ENCODE measurements around the gene CIP2A.

The CIP2A gene

DNA sequence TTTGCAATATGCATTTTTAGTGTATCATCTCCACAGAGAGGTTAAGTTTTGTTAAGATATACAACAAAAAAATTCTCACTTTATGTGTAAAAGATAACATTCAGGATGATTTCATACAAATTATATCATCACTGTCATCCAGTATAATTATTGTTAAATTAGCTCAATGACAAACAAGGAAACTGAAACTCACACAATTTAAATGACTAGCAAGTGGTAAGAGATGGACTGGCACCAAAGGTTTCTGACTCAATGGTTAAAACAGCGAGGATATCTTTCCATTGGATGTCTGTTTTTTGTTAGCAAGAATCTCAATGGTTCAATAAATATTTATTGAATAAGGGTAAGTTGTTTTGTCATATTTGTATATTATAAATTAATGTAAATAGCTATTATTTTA is 22.6 kb downstream of the CIP2A start:
- H3K4me3 ChIP-seq (ENCODE audit: control insufficient read depth, low read depth, low read length): no peak overlapping the region
- no peak for TF ChIP-seq CTCF (IDR thresholded peaks at IDR 0.05; ENCODE audit: control insufficient read depth, insufficient read depth, low read depth, low read length, missing control alignments)
- DNase-seq (ENCODE audit: low read depth): no peak

DNA sequence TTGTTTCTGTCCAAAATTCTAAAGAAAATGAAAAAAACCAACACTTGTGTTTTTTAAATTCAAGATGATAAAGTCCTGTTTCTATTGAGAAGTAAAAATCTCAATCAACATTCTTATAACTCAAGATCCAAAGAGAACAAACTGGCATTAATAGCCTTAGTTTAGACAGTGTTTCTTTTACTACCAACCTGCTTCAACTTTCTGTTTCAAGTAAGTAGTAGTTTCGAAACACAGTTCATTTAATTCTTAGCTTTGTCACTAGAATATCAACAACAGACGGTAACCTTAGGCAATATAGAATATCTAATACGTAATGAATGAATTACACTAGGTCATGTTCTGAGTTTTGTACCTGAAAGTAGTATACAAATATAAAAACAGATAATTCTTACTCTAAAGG is 23.7 kb downstream of the CIP2A start:
- TF ChIP-seq CTCF (IDR thresholded peaks at IDR 0.05; ENCODE audit: control insufficient read depth, insufficient read depth, low read depth, low read length, missing control alignments): no peak
- no peak for DNase-seq (ENCODE audit: low read depth)
- no peak overlapping the region for H3K4me3 ChIP-seq (ENCODE audit: control insufficient read depth, low read depth, low read length)

DNA sequence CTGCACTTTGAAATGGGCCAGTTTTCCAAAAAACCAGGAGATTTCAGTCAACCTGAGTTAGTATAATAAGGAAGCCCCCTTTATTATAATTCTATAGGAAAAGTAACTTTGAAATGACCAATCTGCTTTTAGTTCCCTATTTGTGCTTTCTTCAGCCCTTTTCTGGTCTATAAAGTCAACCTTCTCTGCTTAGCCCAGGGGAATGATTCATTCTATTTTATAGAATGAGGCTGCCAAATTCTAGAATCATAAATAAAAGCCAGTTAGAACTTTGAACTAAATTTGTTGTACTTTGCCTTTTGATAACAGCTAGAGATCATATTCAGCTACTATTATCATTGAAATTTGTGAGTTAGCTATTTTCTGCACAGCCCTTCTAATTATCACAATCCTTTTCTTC is 24.7 kb downstream of the CIP2A start:
- no peak for TF ChIP-seq CTCF (IDR thresholded peaks at IDR 0.05; ENCODE audit: control insufficient read depth, insufficient read depth, low read depth, low read length, missing control alignments)
- DNase-seq (ENCODE audit: low read depth): no peak
- H3K4me3 ChIP-seq (ENCODE audit: control insufficient read depth, low read depth, low read length): no peak overlapping the region

DNA sequence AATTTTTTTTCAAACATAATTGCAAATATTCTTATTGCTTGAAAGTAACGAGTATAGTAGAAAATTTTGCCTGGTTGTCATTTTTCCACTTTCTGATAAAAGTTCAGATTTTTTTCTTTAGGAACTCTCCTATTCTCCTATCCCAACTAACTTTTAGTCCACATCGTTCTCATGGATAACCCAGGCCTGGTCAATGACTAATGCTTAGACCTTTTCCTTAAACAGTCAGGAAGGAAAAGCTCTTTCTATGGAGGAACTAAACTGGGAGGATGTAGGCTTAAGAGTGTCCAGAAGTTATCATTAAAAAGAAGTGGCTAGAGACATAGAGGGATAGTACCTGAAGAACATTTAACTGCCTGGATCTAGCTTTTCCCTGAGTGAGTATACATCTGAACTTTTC is 26.7 kb downstream of the CIP2A start:
- no peak for DNase-seq (ENCODE audit: low read depth)
- TF ChIP-seq CTCF (IDR thresholded peaks at IDR 0.05; ENCODE audit: control insufficient read depth, insufficient read depth, low read depth, low read length, missing control alignments): no peak
- no peak overlapping the region for H3K4me3 ChIP-seq (ENCODE audit: control insufficient read depth, low read depth, low read length)

DNA sequence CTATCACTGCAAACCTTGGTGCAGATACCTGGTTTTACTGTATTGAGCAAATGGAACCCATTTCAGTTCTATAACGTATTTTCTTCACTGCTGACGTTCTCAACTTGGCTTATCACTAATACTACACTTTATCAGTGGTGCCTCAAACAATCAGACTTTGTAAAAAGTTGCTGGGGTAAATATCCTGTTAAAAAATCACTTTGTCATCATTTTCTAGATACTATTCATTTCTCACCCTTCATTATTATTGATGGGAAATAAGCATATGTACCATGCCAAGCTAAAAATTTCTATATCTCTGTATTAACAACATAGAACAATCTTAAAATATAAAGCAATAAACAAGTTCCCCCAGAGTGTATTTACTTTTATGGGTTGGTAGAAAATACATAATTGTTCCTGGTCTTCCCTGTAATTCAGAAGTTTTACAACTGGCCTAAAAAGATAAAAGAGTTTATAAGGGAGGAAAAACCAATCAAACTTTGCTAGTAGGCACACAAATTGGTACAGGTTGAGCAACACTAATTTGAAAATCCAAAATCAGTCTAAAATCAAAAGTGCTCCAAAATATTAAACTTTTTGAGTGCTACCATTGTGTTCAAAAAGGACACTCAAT is 33.2 kb downstream of the CIP2A start:
- no peak for TF ChIP-seq CTCF (IDR thresholded peaks at IDR 0.05; ENCODE audit: control insufficient read depth, insufficient read depth, low read depth, low read length, missing control alignments)
- no peak overlapping the region for H3K4me3 ChIP-seq (ENCODE audit: control insufficient read depth, low read depth, low read length)
- DNase-seq (ENCODE audit: low read depth): no peak

- TF ChIP-seq CTCF (IDR thresholded peaks at IDR 0.05; ENCODE audit: control insufficient read depth, insufficient read depth, low read depth, low read length, missing control alignments): no peak
- no peak for DNase-seq (ENCODE audit: low read depth)
- H3K4me3 ChIP-seq (ENCODE audit: control insufficient read depth, low read depth, low read length): no peak overlapping the region
Measured at GRCh38 chr3:108554913-108555571, 34.2 kb downstream of the CIP2A start.
